Measurements from ENCODE around the gene HSF2. TPM values are rescaled to one million over a fixed set of nuclear protein-coding genes. Genes with fewer than 3 reads are reported as not detected.
A peak's percentile ranks its signal among the peaks of the same experiment; 100 is the strongest.

HSF2 gene
- total and polyA plus RNA-seq, 2 donors (not counting 1 experiment from before 2014, with no cell fraction given), result 30.0 to 31.5 TPM

- Histone ChIP-seq H3K4me2 (ENCODE audit: extremely low read depth, insufficient read depth, low read length) (no peak overlapping the region), H3K27me3 (ENCODE audit: control insufficient read depth, insufficient read depth, low read length) (no peaks in the 10 kb centered on the region), H2AFZ (ENCODE audit: low read length) (no peak overlapping the region), H4K20me1 (ENCODE audit: control insufficient read depth, extremely low read depth, insufficient read depth, low read length) (no peaks in the 10 kb centered on the region), H3K4me1 (ENCODE audit: control insufficient read depth, extremely low read depth, insufficient read depth, low read length) (no peaks in the 10 kb centered on the region), H3K9ac (ENCODE audit: insufficient read depth, low read length) (no peak overlapping the region), H3K36me3 (ENCODE audit: control insufficient read depth, insufficient read depth, low read length) (no peaks in the 10 kb centered on the region), H3K9me3 (ENCODE audit: control insufficient read depth, insufficient read depth, low read depth, low read length) (no peaks in the 10 kb centered on the region), H3K79me2 (ENCODE audit: control insufficient read depth, insufficient read depth, low read length) (no peaks in the 10 kb centered on the region), H3K27ac (ENCODE audit: insufficient read depth, low read length) (no peak overlapping the region), H3K4me3 (replicated peaks in 1 of 4; ENCODE audit: control extremely low read depth in 1 of 4, insufficient read depth in 1 of 4, low read depth in 3 of 4, low read length in 4 of 4) (no peak overlapping the region)
- no peak for DNase-seq (ENCODE audit: low read depth in 2 of 2)
- no peak for TF ChIP-seq EZH2 (IDR thresholded peaks at IDR 0.05; ENCODE audit: low read length, missing control alignments)
- TF ChIP-seq CTCF (conservative IDR thresholded peaks at IDR 0.05 in 1 of 2, IDR thresholded peaks at IDR 0.05 in 1 of 2; ENCODE audit: low read depth in 1 of 2, low read length in 2 of 2), result no peak
Measured at GRCh38 chr6:122385857-122386612, 13.4 kb upstream of the HSF2 start.

DNA sequence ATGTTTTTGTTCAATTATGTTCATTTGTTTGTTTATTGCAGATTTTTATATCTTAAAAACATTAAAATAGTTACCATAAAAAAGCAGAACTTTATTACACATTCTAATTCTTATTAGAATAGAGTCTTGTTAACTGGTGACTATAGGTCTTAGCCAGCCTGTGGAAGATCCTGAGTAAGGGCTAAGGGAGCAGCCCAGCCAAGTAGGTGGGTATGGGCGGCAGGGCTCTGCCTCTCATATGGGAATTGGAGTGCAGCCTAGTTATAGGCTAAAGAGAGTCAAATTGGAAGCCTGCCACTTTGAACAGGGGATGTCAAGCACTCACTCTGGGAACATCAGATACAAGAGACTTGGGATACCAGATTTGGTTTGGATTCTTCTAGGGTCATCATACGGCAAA is 10.5 kb upstream of the HSF2 start:
- H3K36me3 ChIP-seq (ENCODE audit: control insufficient read depth, insufficient read depth, low read length), result no peaks in the 10 kb centered on the region
- H3K9me3 ChIP-seq (ENCODE audit: control insufficient read depth, insufficient read depth, low read depth, low read length), result no peaks in the 10 kb centered on the region
- H3K9ac ChIP-seq (ENCODE audit: insufficient read depth, low read length), result no peak overlapping the region
- no peaks in the 10 kb centered on the region for H3K79me2 ChIP-seq (ENCODE audit: control insufficient read depth, insufficient read depth, low read length)
- no peaks in the 10 kb centered on the region for H3K4me1 ChIP-seq (ENCODE audit: control insufficient read depth, extremely low read depth, insufficient read depth, low read length)
- H2AFZ ChIP-seq (ENCODE audit: low read length), result no peak overlapping the region
- no peak for DNase-seq (ENCODE audit: low read depth in 2 of 2)
- no peak overlapping the region for H3K27ac ChIP-seq (ENCODE audit: insufficient read depth, low read length)
- no peaks in the 10 kb centered on the region for H3K27me3 ChIP-seq (ENCODE audit: control insufficient read depth, insufficient read depth, low read length)
- no peak for TF ChIP-seq CTCF (conservative IDR thresholded peaks at IDR 0.05 in 1 of 2, IDR thresholded peaks at IDR 0.05 in 1 of 2; ENCODE audit: low read depth in 1 of 2, low read length in 2 of 2)
- no peak for TF ChIP-seq EZH2 (IDR thresholded peaks at IDR 0.05; ENCODE audit: low read length, missing control alignments)
- no peak overlapping the region for H3K4me2 ChIP-seq (ENCODE audit: extremely low read depth, insufficient read depth, low read length)
- H3K4me3 ChIP-seq (replicated peaks in 1 of 4; ENCODE audit: control extremely low read depth in 1 of 4, insufficient read depth in 1 of 4, low read depth in 3 of 4, low read length in 4 of 4), result no peak overlapping the region
- H4K20me1 ChIP-seq (ENCODE audit: control insufficient read depth, extremely low read depth, insufficient read depth, low read length), result no peaks in the 10 kb centered on the region

- TF ChIP-seq EZH2 (IDR thresholded peaks at IDR 0.05; ENCODE audit: low read length, missing control alignments) (no peak), CTCF (conservative IDR thresholded peaks at IDR 0.05 in 1 of 2, IDR thresholded peaks at IDR 0.05 in 1 of 2; ENCODE audit: low read depth in 1 of 2, low read length in 2 of 2) (no peak)
- Histone ChIP-seq H3K27me3 (ENCODE audit: control insufficient read depth, insufficient read depth, low read length) (no peaks in the 10 kb centered on the region), H3K9me3 (ENCODE audit: control insufficient read depth, insufficient read depth, low read depth, low read length) (no peaks in the 10 kb centered on the region), H3K79me2 (ENCODE audit: control insufficient read depth, insufficient read depth, low read length) (no peaks in the 10 kb centered on the region), H4K20me1 (ENCODE audit: control insufficient read depth, extremely low read depth, insufficient read depth, low read length) (no peaks in the 10 kb centered on the region), H3K4me3 (replicated peaks in 1 of 4; ENCODE audit: control extremely low read depth in 1 of 4, insufficient read depth in 1 of 4, low read depth in 3 of 4, low read length in 4 of 4) (no peak overlapping the region), H3K27ac (ENCODE audit: insufficient read depth, low read length) (no peak overlapping the region), H2AFZ (ENCODE audit: low read length) (no peak overlapping the region), H3K9ac (ENCODE audit: insufficient read depth, low read length) (no peak overlapping the region), H3K4me2 (ENCODE audit: extremely low read depth, insufficient read depth, low read length) (no peak overlapping the region), H3K4me1 (ENCODE audit: control insufficient read depth, extremely low read depth, insufficient read depth, low read length) (no peaks in the 10 kb centered on the region), H3K36me3 (ENCODE audit: control insufficient read depth, insufficient read depth, low read length) (no peaks in the 10 kb centered on the region)
- DNase-seq (ENCODE audit: low read depth in 2 of 2), result peak in 1 of 2 donors; percentile 16
Measured at GRCh38 chr6:122389704-122390372, 9.6 kb upstream of the HSF2 start.

Data from fibroblast of lung (primary cell).